HepG2 (cell line): Measurements from ENCODE around the gene SGPL1. TPM values are rescaled to one million over a fixed set of nuclear protein-coding genes. Genes with fewer than 3 reads are reported as not detected.

ENCODE experiments used
- ATAC-seq: fragments of 200-7000 bp; cut with Tn5 transposase; 3 replicates; pipeline ENCODE4 v1.9.1; 2020; ENCODE audit warnings: mild to moderate bottlenecking, moderate library complexity
- BruUV-seq: library from RNA; stranded (reverse); fragments of 400-500 nt; replicated peaks from 2 replicates; lab custom pipeline; 2021; lab: Mats Ljungman, UMichigan
- CTCF ChIA-PET: fragments of 300-600 bp; formaldehyde crosslinking; extraction: SDS; loops from one replicate; lab custom pipeline; 2021; ENCODE audit warnings: low total read pairs, inconsistent platforms, low intra/inter-chr PET ratio; lab: Yijun Ruan, JAX
- POLR2A ChIA-PET: fragments of 350-600 bp; sonication (Branson Sonifier 250); formaldehyde crosslinking; loops from one replicate; lab custom pipeline; 2020; ENCODE audit warnings: antibody characterized with exemption, inconsistent platforms; lab: Yijun Ruan, JAX
- DNase-seq: peaks from one replicate; pipeline ENCODE4 v3.0.0-alpha.2; 2015; ENCODE audit warnings: low spot score
- FAIRE-seq: peaks from 3 replicates; lab custom pipeline; 2011; peaks lifted over from hg19 to GRCh38; lab: Jason Lieb, UNC
- H2AFZ ChIP-seq: one replicate; pipeline ENCODE4 v1.6.1; 2011; ENCODE audit warnings: low read length, inconsistent platforms
- H3K27ac ChIP-seq: fragments of 300-600 bp; 3 replicates; pipeline ENCODE4 v1.8.0; 2011; ENCODE audit warnings: mixed run types, mild to moderate bottlenecking, mixed read lengths, low read length, inconsistent platforms; ENCODE audit not compliant: insufficient read depth; ENCODE audit errors: extremely low read length
- H3K27me3 ChIP-seq, 2 experiments: fragments of 200-600 bp in 1 of 2; 2 replicates in 1 of 2; 3 replicates in 1 of 2; pipeline versions ENCODE4 v1.6.0 to v1.8.0; 2011; ENCODE audit warnings: low read length in 2 of 2, mild to moderate bottlenecking in 2 of 2, moderate library complexity in 2 of 2, inconsistent platforms in 1 of 2; ENCODE audit not compliant: insufficient read depth in 2 of 2, control insufficient read depth in 1 of 2
- H3K36me3 ChIP-seq, 2 experiments: fragments of 200-600 bp in 1 of 2; replicated peaks in 1 of 2; 2 replicates in 1 of 2; 3 replicates in 1 of 2; pipeline versions ENCODE4 v1.5.1 to v1.8.0; 2011; ENCODE audit warnings: low read length in 2 of 2, inconsistent platforms in 1 of 2; ENCODE audit not compliant: insufficient read depth in 2 of 2, control insufficient read depth in 1 of 2
- H3K4me1 ChIP-seq: 2 replicates; pipeline ENCODE4 v1.5.1; 2012; ENCODE audit warnings: low read length, inconsistent platforms; ENCODE audit not compliant: insufficient read depth
- H3K4me2 ChIP-seq: 2 replicates; pipeline ENCODE4 v1.6.0; 2011; ENCODE audit warnings: low read depth, low read length, inconsistent platforms
- H3K4me3 ChIP-seq, 3 experiments: fragments of 200-600 bp in 1 of 3; sonication (generic), shearing (Covaris generic) in 1 of 3; replicated peaks in 1 of 3; 2 replicates each; pipeline ENCODE4 v1.5.1; 2011 to 2016; ENCODE audit warnings: low read length in 3 of 3, inconsistent platforms in 2 of 3, low read depth in 2 of 3, mild to moderate bottlenecking in 2 of 3, control low read depth in 1 of 3, mixed read lengths in 1 of 3; ENCODE audit not compliant: insufficient read depth in 1 of 3
- H3K79me2 ChIP-seq: one replicate; pipeline ENCODE4 v1.6.1; 2011; ENCODE audit warnings: low read length, inconsistent platforms; ENCODE audit not compliant: insufficient read depth
- H3K9ac ChIP-seq: 2 replicates; pipeline ENCODE4 v1.6.0; 2011; ENCODE audit warnings: mild to moderate bottlenecking, low read depth, low read length, inconsistent platforms; ENCODE audit not compliant: insufficient read depth
- H3K9me3 ChIP-seq: 2 replicates; pipeline ENCODE4 v1.5.1; 2012; ENCODE audit warnings: mild to moderate bottlenecking, low read length
- H4K20me1 ChIP-seq: 2 replicates; pipeline ENCODE4 v1.6.0; 2011; ENCODE audit warnings: inconsistent platforms, mild to moderate bottlenecking, low read length, moderate library complexity; ENCODE audit not compliant: insufficient read depth
- CHD4 ChIP-seq: fragments of 200-600 bp; sonication (generic); IDR thresholded peaks from 2 replicates; pipeline ENCODE4 v1.7.0; 2017; ENCODE audit warnings: mild to moderate bottlenecking, low read length, borderline replicate concordance
- FOXK2 ChIP-seq: fragments of 450-650 bp; IDR thresholded peaks from 2 replicates; pipeline ENCODE4 v1.6.1; 2016
- GLMP ChIP-seq: sonication (generic); formaldehyde crosslinking; IDR thresholded peaks from 2 replicates; pipeline ENCODE4 v1.9.0; 2021; ENCODE audit warnings: missing genetic modification reagents, mild to moderate bottlenecking, borderline replicate concordance
- KLF13 ChIP-seq: sonication (generic); formaldehyde crosslinking; IDR thresholded peaks from 2 replicates; pipeline ENCODE4 v1.4.0; 2020; ENCODE audit warnings: mild to moderate bottlenecking, missing genetic modification reagents
- ZNF512 ChIP-seq: sonication (generic); formaldehyde crosslinking; IDR thresholded peaks from 2 replicates; pipeline ENCODE4 v1.4.0; 2020; ENCODE audit warnings: mild to moderate bottlenecking, missing genetic modification reagents
- ZNF619 ChIP-seq: sonication (generic); formaldehyde crosslinking; IDR thresholded peaks from 2 replicates; pipeline ENCODE4 v1.4.0; 2020; ENCODE audit warnings: mild to moderate bottlenecking, missing genetic modification reagents
- WGBS: methylation state at CpG from one replicate; pipeline ENCODE4 v1.1.6; 2017; ENCODE audit warnings: low lambda C conversion rate; 5-methylcytosine and 5-hydroxymethylcytosine counted together
- in situ Hi-C: cut with HindIII; loops from 2 replicates; pipeline ENCODE4 v1.10.0; 2017; ENCODE audit warnings: low pct_unique_long_range_greater_than_20kb; ENCODE audit not compliant: extremely low pct_ligation_motif_present
- intact Hi-C: fragments of 100-400 bp; cut with micrococcal nuclease; formaldehyde crosslinking; loops from one replicate; pipeline ENCODE4 v1.10.0; 2022; ENCODE audit not compliant: unreplicated experiment
- polyA plus RNA-seq, 8 experiments: library from polyadenylated mRNA; depleted of rRNA in 3 of 8; stranded (reverse) in 7 of 8; unstranded in 1 of 8; fragments of >200 nt; fragmentation: Illumina TruSeq in 4 of 8; extraction: Trizol in 4 of 8; gene quantifications; 2 replicates each; pipeline versions ENCODE4 v1.2.1 to v1.2.3, GENCODE V29; 2011 to 2016; ENCODE audit warnings: low read depth in 4 of 8, missing spikeins in 1 of 8, mixed read lengths in 1 of 8; ENCODE audit not compliant: insufficient read depth in 1 of 8
- total RNA-seq, 5 experiments: library from RNA; depleted of rRNA; stranded (reverse); fragments of >200 nt; fragmentation: Illumina TruSeq; extraction: Trizol; gene quantifications; 2 replicates each; pipeline ENCODE4 v1.2.3, GENCODE V29; 2016; ENCODE audit warnings: low read depth in 1 of 5

The SGPL1 gene
- total and polyA plus RNA-seq, 2 of the 13 experiments (the other 11 are each of a cell fraction or from before 2014, with no cell fraction given), result 17.6 to 25.0 TPM

GRCh38 chr10:70845816-70846215, 30.1 kb downstream of the SGPL1 start (continued):
- TF ChIP-seq ZNF512, result no peak
- no peak for TF ChIP-seq CHD4
- no peak for TF ChIP-seq FOXK2
- no peak for TF ChIP-seq ZNF619 (CRISPR knock-in tag)
- no peak for TF ChIP-seq GLMP (CRISPR knock-in tag)

- Histone ChIP-seq H3K27ac (no peak overlapping the region), H4K20me1 (no peaks in the 10 kb centered on the region), H3K36me3 (peaks cover 6 to 26% of the 10 kb centered on the region in 2 experiments; a peak in 3 of 5 replicates), H2AFZ (no peak overlapping the region), H3K9me3 (no peaks in the 10 kb centered on the region), H3K79me2 (no peaks in the 10 kb centered on the region), H3K27me3 (no peaks in the 10 kb centered on the region), H3K4me2 (no peak overlapping the region), H3K4me3 (no peak overlapping the region), H3K4me1 (peaks cover 70% of the 10 kb centered on the region), H3K9ac (no peak overlapping the region)
- ChIA-PET CTCF (no interaction called here), POLR2A (no interaction called here)
- TF ChIP-seq KLF13 (CRISPR knock-in tag), result no peak
- in situ Hi-C loops, result no loop called here
- no peak for DNase-seq
- no TSS peak for BruUV-seq
- intact Hi-C loops, result no loop called here
- FAIRE-seq, result no peak
- 95% methylated on average over 2 of the region's 2 CpGs for WGBS
- no peak for ATAC-seq
These were observed 31.0 kb downstream of the SGPL1 start for GRCh38 chr10:70846795-70847194.
